Middle frontal gyrus (tissue), 1 donor: ENCODE results near the gene CFAP206.
A peak's percentile ranks its signal among the peaks of the same experiment; 100 is the strongest.
"Not testable (repeated sequence)": the region's sequence is repeated elsewhere in the genome, so short reads cannot be mapped to it uniquely, and the experiment has no call there.

ENCODE experiments used
- DNase-seq: peaks from one replicate; pipeline ENCODE4 v3.0.0-alpha.2; 2015; ENCODE audit warnings: low spot score; ENCODE audit errors: extremely low spot score

Gene CFAP206

DNA sequence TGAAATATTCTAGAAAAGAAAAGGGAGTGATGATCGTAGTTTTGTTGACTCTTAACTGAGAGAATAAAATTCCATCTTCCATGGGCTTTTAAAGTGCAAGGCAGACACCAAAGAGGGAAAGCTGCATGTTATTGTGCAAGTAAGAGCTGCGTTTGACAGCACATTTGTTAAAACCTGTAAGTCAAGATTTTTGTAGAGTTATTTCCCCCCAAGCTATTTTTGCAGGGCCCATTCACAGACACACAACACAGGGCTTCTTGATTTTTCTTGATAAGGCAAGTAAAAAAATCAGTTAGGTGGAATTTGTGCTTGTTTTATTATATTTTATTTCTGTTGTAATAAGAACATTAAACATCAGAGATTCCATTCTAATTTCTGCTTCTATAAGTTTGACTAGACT lies 13.8 kb downstream of the CFAP206 start:
- no peak for DNase-seq

DNA sequence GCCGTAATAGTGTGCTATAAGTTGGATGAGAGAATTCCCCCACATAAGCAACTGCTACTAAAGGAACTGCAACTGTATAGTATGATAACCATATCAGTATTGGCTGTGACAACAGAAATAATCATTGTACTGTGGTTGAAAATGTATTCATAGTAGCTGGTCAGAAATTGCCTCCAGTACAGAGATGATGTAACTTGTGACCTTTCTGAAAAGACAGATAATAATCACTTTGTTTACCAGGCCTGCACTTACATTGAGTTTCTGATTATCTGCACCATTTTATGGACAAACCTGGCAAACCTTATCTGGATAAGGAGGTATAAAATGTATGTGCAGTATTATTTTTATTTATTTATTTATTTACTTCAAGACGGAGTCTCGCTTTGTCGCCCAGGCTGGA lies 19.0 kb downstream of the CFAP206 start:
- DNase-seq, result no peak

DNA sequence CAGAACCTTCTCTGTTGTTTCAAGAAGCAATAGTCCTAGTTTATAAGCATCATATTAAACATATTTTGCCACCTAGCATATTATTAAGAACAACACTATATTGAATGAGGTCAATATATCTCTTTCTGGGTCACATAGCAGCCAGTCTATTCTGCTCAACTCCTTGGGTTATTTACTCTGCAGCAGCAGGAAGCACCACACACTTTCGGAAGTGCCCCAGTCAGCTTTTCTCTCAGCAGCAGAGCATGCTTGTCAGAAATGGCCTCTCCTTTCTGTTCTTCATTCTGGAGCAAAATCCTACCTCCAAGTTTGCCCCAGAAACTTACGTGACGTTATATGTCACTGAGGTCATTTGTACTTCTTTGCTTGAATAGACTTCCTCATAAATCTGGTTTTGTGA lies 22.7 kb downstream of the CFAP206 start:
- DNase-seq, result no peak

DNA sequence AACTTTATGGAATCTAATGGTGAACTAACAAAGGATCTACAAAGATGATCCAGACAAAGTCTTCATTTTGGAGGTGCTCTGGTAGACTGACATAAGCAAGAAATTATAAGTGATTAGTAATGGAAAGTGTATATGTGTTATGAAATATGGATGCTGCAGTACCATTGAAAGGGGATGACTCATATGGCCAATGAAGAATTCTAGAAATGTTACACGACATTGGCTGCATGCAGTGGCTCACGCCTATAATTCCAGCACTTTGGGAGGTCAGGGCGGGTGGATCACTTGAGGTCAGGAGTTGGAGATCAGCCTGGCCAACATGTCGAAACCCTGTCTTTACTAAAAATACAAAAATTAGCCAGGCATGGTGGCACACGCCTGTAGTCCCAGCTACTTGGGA lies 23.5 kb downstream of the CFAP206 start:
- DNase-seq, result no peak

DNA sequence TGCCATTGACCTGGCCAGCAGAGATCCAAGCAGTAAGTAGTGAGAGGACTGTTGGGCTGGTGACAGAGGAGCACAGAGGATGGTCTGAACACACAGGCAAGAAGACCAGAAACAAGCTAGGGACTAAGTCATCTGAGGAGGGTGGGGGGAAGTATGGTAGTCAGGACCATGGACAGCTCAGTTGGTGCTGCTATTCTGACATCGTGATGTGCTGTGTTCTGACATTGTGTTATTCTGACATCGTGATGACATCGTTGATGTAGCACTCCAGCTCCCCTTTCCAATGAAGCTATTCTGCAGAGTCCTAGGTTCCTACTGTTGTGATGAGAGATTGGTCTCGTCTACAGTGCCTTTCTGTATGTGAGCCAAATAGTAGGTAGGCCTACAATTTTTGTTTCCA lies 28.7 kb downstream of the CFAP206 start:
- DNase-seq, result no peak

DNA sequence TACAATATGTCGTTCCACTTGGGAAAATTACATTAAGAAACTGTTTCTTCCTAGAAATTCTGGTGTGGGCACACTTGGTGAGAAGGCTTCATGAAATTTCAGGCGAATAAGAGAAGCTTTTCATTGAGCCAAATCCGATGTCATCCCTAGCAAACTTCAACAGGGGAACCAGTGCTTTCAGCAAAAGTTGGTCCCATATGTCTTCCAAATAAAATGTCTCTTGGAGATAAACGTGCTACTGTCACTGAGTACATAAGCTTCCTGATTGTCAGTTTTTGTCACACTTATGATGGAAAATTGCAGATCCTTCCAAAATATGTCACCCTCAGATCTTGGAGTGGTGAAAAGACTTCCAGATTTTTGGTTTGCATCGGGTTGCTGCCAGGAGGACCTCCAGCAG lies 33.9 kb downstream of the CFAP206 start:
- DNase-seq, result no peak

DNA sequence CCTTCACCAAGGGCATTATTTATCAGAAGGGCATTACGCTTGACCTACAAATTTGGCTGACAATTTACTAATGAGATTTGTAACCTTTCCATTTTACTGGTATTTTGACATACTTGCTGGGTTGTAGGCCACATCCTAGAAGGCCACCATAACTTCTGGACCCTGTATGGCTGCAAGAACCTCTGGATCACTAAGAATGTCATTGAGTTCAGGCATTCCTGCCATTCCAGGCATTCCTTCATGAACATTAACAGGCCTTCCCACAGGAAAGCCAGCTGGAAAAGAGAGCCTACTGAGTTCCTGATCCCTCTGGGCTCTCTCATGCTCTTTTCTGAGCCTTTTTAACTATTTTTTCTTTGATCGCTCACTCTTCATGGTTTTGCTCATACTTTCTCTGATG lies 36.6 kb downstream of the CFAP206 start:
- no peak for DNase-seq

DNA sequence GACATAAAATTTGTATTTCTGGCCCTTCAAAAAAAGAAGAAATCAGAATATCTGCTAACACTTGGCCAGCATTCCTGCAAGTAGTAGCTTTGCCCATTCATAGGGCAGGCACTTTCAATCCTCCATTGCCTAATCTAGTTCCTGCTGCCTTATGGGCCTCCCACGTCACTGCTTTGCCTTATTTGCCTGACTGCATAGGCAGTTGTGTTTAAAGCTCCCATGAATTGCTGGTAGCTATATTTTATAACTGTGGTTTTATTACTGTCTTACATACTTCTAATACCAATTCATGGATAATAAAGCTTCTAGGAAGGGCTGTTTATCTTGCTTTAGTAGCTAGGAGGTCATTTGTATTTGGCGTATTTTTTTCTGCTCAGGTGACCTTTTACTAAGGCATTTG lies 57.3 kb downstream of the CFAP206 start:
- DNase-seq, result no peak

DNA sequence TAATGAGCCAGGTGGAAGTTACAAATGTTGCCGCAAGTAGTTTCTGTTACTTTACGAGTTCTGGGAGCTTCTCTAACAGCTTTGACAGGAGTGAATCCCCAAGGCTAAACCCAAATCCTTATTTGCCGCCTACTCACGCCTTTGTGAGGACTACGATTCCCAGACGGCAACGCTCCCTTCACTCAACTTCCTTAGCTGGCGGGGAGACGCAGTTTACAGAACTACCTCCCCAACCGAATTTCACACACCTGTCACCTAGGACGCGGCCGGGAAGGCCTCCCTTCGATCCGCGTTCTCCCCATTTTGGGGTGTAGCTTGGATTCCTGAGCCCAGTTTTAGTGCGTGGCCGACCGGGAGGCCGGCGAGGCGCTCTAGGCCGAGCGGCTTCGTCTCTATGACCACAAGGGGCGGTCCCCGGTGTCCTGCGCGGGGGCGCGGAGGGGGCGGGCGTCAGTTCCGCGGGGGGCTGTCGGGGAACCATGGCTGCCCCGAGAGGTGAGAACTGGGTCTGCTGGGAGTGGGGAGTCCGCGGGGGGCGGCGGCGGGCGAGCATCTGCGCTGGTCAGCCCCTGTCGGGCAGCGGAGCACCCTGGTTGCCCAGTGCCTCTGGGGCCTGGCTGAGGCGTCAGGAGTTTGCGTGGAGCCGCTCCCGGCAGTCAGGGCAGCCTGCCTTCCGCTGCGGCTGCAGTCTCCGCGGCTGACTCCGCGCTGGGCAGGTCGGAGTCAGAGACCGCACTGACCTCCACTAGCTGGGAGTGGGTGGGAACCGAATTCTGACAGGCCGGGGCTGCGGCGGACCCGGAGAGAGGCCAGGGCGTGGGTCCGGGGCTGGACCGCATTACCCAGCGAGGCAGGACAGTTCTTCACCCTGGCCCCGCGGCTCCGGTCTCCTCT lies 65.0 kb downstream of the CFAP206 start, which contains the start of gene SLC35A1:
Gene SLC35A1 (plus strand): TSS at position 450 of the 894 bp plus-strand sequence. CDS start 30 bp downstream, at position 480.
- DNase-seq, result peak; percentile 67

DNA sequence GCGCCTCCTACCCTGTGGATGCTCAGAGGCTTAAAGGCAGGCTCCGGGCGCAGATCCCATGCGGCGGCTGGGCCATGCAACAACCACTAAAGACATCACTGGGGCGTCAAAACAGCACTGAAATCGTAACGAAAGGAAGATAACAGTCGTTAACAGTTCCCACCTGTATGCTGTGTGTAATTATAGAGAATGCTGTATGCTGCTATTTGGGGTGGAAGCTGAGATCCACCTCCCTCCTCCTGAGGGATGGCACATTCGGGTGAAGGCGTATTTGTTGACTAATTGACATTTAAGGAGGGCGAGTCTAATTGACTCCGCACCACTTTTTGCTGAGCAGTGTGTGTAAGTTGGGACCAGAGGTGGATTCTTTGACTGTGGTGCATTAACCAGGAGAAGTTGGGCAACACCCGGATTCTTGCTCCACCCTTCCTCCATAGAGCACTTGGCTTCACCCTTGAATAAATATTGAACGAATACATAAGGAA lies 65.7 kb downstream of the CFAP206 start:
- DNase-seq, result no peak

DNA sequence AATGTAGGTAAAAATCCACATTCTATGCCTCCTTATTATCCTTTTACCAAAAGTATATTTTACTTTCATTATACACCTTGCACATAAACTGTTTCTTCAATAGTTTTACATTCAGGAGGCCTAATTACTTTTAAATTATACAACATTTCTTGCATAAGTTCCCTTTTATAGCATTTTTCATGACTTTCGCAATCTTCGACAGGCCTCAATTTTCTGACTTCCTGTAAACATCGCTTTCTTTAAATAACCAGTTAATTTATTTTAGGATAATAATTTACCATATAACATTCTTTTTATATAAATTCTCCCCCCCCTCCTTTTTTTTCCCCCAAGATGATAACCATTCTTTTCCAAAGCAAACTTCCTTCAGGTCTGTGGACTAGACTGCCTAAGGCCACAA lies 74.2 kb downstream of the CFAP206 start:
- no peak for DNase-seq

DNA sequence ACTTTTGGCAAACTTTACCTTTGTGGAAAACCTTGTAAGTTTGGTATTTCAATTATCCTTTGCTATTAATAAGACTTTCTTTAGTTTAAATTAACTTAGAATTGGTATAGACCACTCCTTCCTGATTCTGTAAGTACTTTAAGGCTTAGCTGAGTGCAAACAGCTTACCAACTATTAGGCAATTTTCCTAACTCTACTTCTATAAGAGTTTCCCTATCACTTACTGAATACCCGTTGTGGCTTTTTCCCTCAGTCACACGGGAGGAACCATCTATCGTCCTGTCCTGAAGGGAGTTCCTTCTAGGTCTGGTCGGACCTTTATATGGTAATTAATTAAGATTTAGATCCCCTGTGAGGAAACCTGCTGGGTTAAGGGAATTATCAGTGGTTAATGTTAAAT lies 74.6 kb downstream of the CFAP206 start:
- DNase-seq, result no peak

DNA sequence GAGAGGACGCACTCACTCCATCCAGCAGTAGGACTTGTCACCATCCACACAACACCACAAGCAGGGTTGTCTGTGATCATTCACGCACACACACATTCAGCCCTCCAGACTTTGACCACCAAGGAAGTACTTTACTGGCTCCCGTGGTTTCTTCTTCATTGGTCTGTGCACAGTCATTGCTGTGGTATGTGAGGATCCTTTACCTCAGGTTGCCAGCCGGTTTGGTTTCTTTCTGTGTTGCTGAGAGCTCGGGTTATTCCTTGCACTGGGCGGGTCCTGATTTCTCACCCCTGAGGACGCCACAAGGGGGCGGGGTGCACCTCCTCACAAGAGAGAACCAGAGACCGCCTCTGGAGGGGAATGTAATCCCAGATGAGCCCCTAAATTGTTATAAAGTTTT lies 76.2 kb downstream of the CFAP206 start:
- DNase-seq, result no peak

DNA sequence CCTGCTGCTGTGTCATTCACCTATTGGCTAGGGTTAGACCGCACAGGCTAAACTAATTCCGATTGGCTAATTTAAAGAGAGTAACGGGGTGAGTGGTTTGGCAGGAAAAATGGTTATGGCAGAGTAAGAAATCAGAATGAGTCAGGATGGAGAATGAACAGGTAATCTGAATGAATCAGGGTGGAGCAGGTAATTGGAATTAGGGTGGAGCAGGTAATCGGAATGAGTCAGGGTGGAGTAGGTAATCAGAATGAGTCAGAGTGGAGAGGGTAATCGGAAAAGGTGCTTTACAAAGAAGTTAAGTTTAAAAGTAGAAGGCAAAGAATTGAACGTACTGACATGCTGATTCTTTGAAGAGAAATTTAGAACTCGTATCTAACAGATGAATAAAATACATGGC lies 76.7 kb downstream of the CFAP206 start:
- no peak for DNase-seq

DNA sequence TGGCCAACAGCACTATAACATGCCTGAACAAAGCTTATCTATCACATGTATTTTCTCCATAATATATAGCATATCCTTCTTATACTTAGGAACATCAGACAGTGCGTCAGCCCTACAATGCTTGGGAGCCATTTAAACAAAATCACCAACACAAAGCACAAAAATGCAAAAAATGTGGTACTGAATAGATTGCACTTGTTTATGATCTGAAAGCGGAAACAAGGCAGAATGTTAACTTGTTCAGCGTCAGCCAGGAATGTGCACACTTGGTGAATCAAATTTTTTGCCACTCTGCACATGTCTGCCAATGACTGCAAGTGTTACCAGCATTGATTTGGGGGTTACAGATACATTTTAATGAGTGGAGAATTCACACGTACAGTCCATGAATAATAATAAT lies 79.8 kb downstream of the CFAP206 start:
- DNase-seq, result no peak

DNA sequence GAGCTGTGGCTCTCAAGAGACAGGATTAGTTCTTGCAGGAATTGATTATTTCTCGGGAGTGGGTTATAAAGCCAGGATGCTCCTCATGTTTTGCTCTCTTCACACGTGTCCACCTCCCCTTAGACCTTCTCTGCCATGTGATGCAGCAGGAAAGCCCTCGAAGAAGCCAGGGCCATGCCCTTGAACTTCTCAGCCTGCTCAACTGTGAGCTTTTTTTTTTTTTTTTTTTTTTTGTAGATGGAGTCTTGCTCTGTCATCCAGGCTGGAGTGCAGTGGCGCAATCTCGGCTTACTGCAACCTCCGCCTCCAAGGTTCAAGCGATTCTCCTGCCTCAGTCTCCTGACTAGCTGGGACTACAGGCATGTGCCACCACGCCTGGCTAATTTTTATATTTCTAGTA lies 81.6 kb downstream of the CFAP206 start:
- DNase-seq, result not testable (repeated sequence)

DNA sequence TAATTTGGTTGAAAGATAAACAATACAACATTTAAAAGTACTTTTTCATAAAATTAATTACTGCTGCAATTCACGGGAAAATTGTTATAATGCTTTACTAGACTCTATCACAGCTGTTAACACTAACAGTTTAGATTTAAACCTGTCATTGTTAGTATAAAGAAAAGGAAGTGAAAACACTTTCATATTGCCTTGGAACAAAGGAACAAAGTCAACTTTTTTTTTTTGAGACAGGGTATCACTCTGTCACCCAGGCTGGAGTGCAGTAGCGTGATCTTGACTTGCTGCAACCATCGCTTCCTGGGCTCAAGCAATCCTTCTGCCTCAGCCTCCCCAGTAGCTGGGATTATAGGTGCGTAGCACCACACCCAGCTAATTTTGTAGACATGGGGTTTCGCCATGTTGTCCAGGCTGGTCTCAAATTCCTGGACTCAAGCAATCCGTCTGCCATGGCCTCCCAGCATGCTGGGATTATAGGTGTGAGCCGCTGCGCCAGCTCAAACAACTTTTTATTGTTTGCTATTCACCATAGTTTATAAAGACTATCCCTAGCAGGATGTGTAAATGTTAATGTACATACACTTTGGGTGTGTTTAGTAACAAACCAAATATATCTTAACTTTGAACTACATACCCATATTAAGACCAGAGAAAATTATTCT lies 87.1 kb downstream of the CFAP206 start:
- no peak for DNase-seq

DNA sequence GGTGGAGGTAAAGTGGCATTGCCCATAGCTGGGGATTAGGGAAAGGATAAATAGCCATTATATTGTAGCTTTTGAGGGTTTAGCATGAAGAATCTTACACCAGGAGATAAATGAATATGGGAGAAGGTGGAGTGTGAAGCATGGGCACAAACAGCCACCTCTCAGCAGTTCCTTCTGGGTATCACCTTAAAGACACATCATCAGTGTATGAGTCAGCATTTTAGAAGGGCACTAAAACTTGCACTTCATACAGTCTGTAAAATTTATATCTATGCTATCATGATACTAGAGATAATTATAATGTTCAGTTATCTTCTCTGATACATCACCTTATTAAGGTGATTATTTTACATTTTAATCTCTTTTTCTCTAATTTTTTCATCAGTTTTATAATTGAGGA lies 90.3 kb downstream of the CFAP206 start:
- DNase-seq, result no peak

DNA sequence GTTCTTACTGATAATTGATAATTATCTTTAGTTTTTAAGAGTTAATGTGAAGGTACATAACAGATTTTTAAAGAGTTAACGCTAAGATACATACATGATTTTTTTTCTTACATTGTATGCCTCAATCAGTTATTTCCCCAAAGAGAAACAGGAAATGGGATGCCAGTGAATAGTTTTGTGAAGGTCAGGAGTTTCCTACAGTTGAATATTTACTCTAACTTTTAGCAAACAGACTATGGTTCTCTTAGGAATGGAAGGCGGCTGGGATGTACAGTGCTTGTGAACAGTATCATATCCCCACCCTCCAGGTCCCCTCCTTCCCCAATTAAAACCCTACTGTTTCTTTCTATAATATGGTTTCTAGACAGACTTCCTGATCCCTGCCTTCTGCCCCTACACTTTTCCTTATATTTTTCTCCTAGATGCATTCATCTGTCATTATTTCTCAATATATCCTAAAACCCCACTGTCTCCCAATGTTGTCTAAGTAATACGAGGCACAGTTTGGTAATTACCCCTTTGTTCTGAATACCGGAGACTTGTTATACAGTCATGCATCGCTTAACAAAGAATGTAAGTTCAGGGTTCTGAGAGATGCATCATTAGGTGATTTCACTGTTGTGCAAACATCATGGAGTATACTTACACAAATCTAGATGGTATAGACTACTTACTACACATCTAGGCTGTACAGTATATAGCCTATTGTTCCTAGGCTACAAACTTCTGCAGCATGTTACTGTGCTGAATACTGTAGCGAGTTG lies 94.2 kb downstream of the CFAP206 start:
- no peak for DNase-seq

DNA sequence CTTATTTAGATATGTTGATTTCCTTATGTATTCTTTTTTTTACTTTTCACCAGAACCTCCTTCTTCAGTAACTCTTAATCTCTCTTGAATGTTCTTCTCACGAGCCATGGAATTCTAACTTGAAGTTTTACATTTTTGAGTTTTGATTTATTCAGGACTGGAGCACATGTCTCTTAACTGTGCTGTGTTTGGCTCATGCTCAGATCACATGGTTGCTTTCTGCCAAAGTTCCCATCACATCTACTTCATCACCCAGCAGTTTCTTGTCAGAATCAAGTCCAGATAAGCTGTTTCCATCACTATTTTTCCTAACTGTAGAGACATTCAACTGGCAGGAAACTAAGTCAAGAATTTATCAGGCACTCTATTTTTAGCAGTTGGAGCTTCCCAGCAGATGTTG lies 96.7 kb downstream of the CFAP206 start:
- no peak for DNase-seq
